ENCODE results near the gene PIWIL4.

Gene PIWIL4

GRCh38 chr11:94650756-94651155, 83.6 kb downstream of the PIWIL4 start:
- H3K4me3 ChIP-seq (ENCODE audit: low read depth, low read length), result no peak overlapping the region
- H3K27me3 ChIP-seq (ENCODE audit: insufficient read depth, low read depth, severe bottlenecking), result no peaks in the 10 kb centered on the region
- no peak for TF ChIP-seq CTCF (IDR thresholded peaks at IDR 0.05; ENCODE audit: low read depth, low read length)
- H3K9me3 ChIP-seq (ENCODE audit: severe bottlenecking), result no peaks in the 10 kb centered on the region
- no peak overlapping the region for H3K27ac ChIP-seq
- H3K36me3 ChIP-seq, result no peaks in the 10 kb centered on the region
- DNase-seq, result no peak

GRCh38 chr11:94652735-94653284, 85.6 kb downstream of the PIWIL4 start:
- Histone ChIP-seq H3K27me3 (ENCODE audit: insufficient read depth, low read depth, severe bottlenecking) (no peaks in the 10 kb centered on the region), H3K27ac (no peak overlapping the region), H3K9me3 (ENCODE audit: severe bottlenecking) (no peaks in the 10 kb centered on the region), H3K4me3 (ENCODE audit: low read depth, low read length) (no peak overlapping the region), H3K36me3 (no peaks in the 10 kb centered on the region)
- no peak for TF ChIP-seq CTCF (IDR thresholded peaks at IDR 0.05; ENCODE audit: low read depth, low read length)
- no peak for DNase-seq

- H3K27me3 ChIP-seq (ENCODE audit: insufficient read depth, low read depth, severe bottlenecking), result no peaks in the 10 kb centered on the region
- H3K9me3 ChIP-seq (ENCODE audit: severe bottlenecking), result no peaks in the 10 kb centered on the region
- H3K36me3 ChIP-seq, result no peaks in the 10 kb centered on the region
- no peak for TF ChIP-seq CTCF (IDR thresholded peaks at IDR 0.05; ENCODE audit: low read depth, low read length)
- no peak overlapping the region for H3K4me3 ChIP-seq (ENCODE audit: low read depth, low read length)
- DNase-seq, result no peak
- H3K27ac ChIP-seq, result no peak overlapping the region
Measured at GRCh38 chr11:94653561-94653960, 86.4 kb downstream of the PIWIL4 start.

GRCh38 chr11:94654201-94654600, 87.0 kb downstream of the PIWIL4 start:
- H3K9me3 ChIP-seq (ENCODE audit: severe bottlenecking), result no peaks in the 10 kb centered on the region

DNA sequence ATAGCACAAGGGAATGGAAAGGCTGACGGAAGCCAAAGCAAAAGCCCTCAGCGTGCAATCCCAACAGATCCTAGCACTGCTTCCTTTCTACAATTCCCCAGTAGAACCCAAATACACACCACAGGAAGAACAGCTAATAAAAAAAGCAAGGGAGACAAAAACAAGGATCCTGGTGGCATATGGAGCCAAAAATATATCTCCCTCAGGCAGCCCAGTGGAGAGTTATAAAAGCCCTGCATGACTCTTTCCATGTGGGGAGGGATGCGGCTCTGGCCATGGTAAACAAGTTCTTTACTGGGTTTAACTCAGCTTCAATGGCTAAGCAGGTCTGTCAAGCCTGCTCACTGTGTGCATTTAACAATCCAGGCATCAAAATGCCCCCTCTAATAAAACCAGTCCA, 88.1 kb downstream of the PIWIL4 start:
- no peaks in the 10 kb centered on the region for H3K36me3 ChIP-seq
- H3K4me3 ChIP-seq (ENCODE audit: low read depth, low read length), result no peak overlapping the region
- no peaks in the 10 kb centered on the region for H3K9me3 ChIP-seq (ENCODE audit: severe bottlenecking)
- TF ChIP-seq CTCF (IDR thresholded peaks at IDR 0.05; ENCODE audit: low read depth, low read length), result no peak
- H3K27ac ChIP-seq, result no peak overlapping the region
- H3K27me3 ChIP-seq (ENCODE audit: insufficient read depth, low read depth, severe bottlenecking), result no peaks in the 10 kb centered on the region
- DNase-seq, result no peak

More at GRCh38 chr11:94654201-94654600, 87.0 kb downstream of the PIWIL4 start:
- Histone ChIP-seq H3K36me3 (no peaks in the 10 kb centered on the region), H3K4me3 (ENCODE audit: low read depth, low read length) (no peak overlapping the region), H3K27me3 (ENCODE audit: insufficient read depth, low read depth, severe bottlenecking) (no peaks in the 10 kb centered on the region), H3K27ac (no peak overlapping the region)
- no peak for DNase-seq
- TF ChIP-seq CTCF (IDR thresholded peaks at IDR 0.05; ENCODE audit: low read depth, low read length), result no peak

GRCh38 chr11:94655956-94656355, 88.8 kb downstream of the PIWIL4 start:
- H3K36me3 ChIP-seq, result no peaks in the 10 kb centered on the region
- TF ChIP-seq CTCF (IDR thresholded peaks at IDR 0.05; ENCODE audit: low read depth, low read length), result no peak
- no peak for DNase-seq
- H3K4me3 ChIP-seq (ENCODE audit: low read depth, low read length), result no peak overlapping the region
- H3K9me3 ChIP-seq (ENCODE audit: severe bottlenecking), result no peaks in the 10 kb centered on the region
- H3K27me3 ChIP-seq (ENCODE audit: insufficient read depth, low read depth, severe bottlenecking), result no peaks in the 10 kb centered on the region
- no peak overlapping the region for H3K27ac ChIP-seq
